ENCODE measurements around the gene NKD2.
"Not testable (repeated sequence)": the region's sequence is repeated elsewhere in the genome, so short reads cannot be mapped to it uniquely, and the experiment has no call there.

Gene NKD2

GRCh38 chr5:966345-966710 is 42.3 kb upstream of the NKD2 start:
- Mint-ChIP-seq H3K27me3 (peaks cover 68 to 97% of the 10 kb centered on the region in 2 donors), H3K4me3 (no peak overlapping the region), H3K36me3 (ENCODE audit: insufficient read depth) (peaks cover 2% of the 10 kb centered on the region), H3K27ac (no peak overlapping the region), H3K4me1 (ENCODE audit: low read depth in 2 of 2) (peaks cover 7 to 11% of the 10 kb centered on the region in 2 donors), H3K9me3 (no peaks in the 10 kb centered on the region)
- DNase-seq = no peak
- ATAC-seq (replicated peaks) = no peak

GRCh38 chr5:966941-967340 is 41.7 kb upstream of the NKD2 start:
- Mint-ChIP-seq H3K9me3 (no peaks in the 10 kb centered on the region), H3K36me3 (ENCODE audit: insufficient read depth) (peaks cover 2% of the 10 kb centered on the region), H3K4me1 (ENCODE audit: low read depth in 2 of 2) (peaks cover 7 to 11% of the 10 kb centered on the region in 2 donors), H3K4me3 (no peak overlapping the region), H3K27ac (no peak overlapping the region), H3K27me3 (peaks cover 74 to 97% of the 10 kb centered on the region in 2 donors)
- DNase-seq (no peak), ATAC-seq (replicated peaks) (no peak)

- Mint-ChIP-seq H3K9me3 (no peaks in the 10 kb centered on the region), H3K4me1 (ENCODE audit: low read depth in 2 of 2) (peaks cover 4 to 7% of the 10 kb centered on the region in 2 donors), H3K27ac (no peak overlapping the region), H3K27me3 (peaks cover 75 to 91% of the 10 kb centered on the region in 2 donors), H3K4me3 (no peak overlapping the region), H3K36me3 (ENCODE audit: insufficient read depth) (peaks cover 2% of the 10 kb centered on the region)
- no peak for DNase-seq
- no peak for ATAC-seq (replicated peaks)
These were observed 39.7 kb upstream of the NKD2 start for GRCh38 chr5:968881-969280.

- no peaks in the 10 kb centered on the region for H3K9me3 Mint-ChIP-seq
- DNase-seq (no peak), ATAC-seq (replicated peaks) (no peak)
- H3K36me3 Mint-ChIP-seq (ENCODE audit: insufficient read depth) = peaks cover 2% of the 10 kb centered on the region
- H3K4me3 Mint-ChIP-seq = no peak overlapping the region
- H3K27me3 Mint-ChIP-seq = peaks cover 70 to 86% of the 10 kb centered on the region in 2 donors
- H3K27ac Mint-ChIP-seq = no peak overlapping the region
- H3K4me1 Mint-ChIP-seq (ENCODE audit: low read depth in 2 of 2) = peaks cover 0 to 7% of the 10 kb centered on the region in 2 donors
These were observed 39.2 kb upstream of the NKD2 start for GRCh38 chr5:969408-969839.

GRCh38 chr5:972575-972974 is 36.0 kb upstream of the NKD2 start:
- not testable (repeated sequence) for DNase-seq; H3K9me3 Mint-ChIP-seq; H3K27ac Mint-ChIP-seq; H3K4me3 Mint-ChIP-seq; H3K4me1 Mint-ChIP-seq (ENCODE audit: low read depth in 2 of 2); H3K36me3 Mint-ChIP-seq (ENCODE audit: insufficient read depth); ATAC-seq (replicated peaks)
- H3K27me3 Mint-ChIP-seq = peaks cover 40 to 54% of the 10 kb centered on the region in 2 donors

GRCh38 chr5:976849-977751 is 31.5 kb upstream of the NKD2 start:
- H3K4me1 Mint-ChIP-seq (ENCODE audit: low read depth in 2 of 2) = no peaks in the 10 kb centered on the region
- H3K27me3 Mint-ChIP-seq = peaks cover 17 to 41% of the 10 kb centered on the region in 2 donors
- H3K4me3 Mint-ChIP-seq = no peak overlapping the region

GRCh38 chr5:978054-978453 is 30.5 kb upstream of the NKD2 start:
- ATAC-seq (replicated peaks) (no peak), DNase-seq (no peak)
- peaks cover 13 to 38% of the 10 kb centered on the region in 2 donors for H3K27me3 Mint-ChIP-seq
- no peaks in the 10 kb centered on the region for H3K4me1 Mint-ChIP-seq (ENCODE audit: low read depth in 2 of 2)
- H3K4me3 Mint-ChIP-seq = no peak overlapping the region
- H3K27ac Mint-ChIP-seq = no peak overlapping the region
- H3K36me3 Mint-ChIP-seq (ENCODE audit: insufficient read depth) = no peaks in the 10 kb centered on the region
- H3K9me3 Mint-ChIP-seq = no peaks in the 10 kb centered on the region

More at GRCh38 chr5:976849-977751, 31.5 kb upstream of the NKD2 start:
- no peak for ATAC-seq (replicated peaks)
- H3K9me3 Mint-ChIP-seq = no peaks in the 10 kb centered on the region
- no peak for DNase-seq
- H3K27ac Mint-ChIP-seq = no peak overlapping the region
- H3K36me3 Mint-ChIP-seq (ENCODE audit: insufficient read depth) = no peaks in the 10 kb centered on the region

GRCh38 chr5:978693-979092 is 29.9 kb upstream of the NKD2 start:
- Mint-ChIP-seq H3K27me3 (peaks cover 18 to 43% of the 10 kb centered on the region in 2 donors), H3K4me3 (no peak overlapping the region), H3K27ac (no peak overlapping the region), H3K9me3 (no peaks in the 10 kb centered on the region), H3K4me1 (ENCODE audit: low read depth in 2 of 2) (peaks cover 0 to 3% of the 10 kb centered on the region in 2 donors), H3K36me3 (ENCODE audit: insufficient read depth) (no peaks in the 10 kb centered on the region)
- no peak for ATAC-seq (replicated peaks)
- no peak for DNase-seq

GRCh38 chr5:979100-979817 is 29.3 kb upstream of the NKD2 start:
- Mint-ChIP-seq H3K9me3 (peaks cover 0 to under 1% of the 10 kb centered on the region in 2 donors), H3K27me3 (peaks cover 24 to 48% of the 10 kb centered on the region in 2 donors), H3K27ac (no peak overlapping the region), H3K4me1 (ENCODE audit: low read depth in 2 of 2) (peaks cover 0 to 7% of the 10 kb centered on the region in 2 donors), H3K4me3 (no peak overlapping the region), H3K36me3 (ENCODE audit: insufficient read depth) (no peaks in the 10 kb centered on the region)
- ATAC-seq (replicated peaks) (no peak), DNase-seq (no peak)

GRCh38 chr5:980001-980588 is 28.5 kb upstream of the NKD2 start:
- Mint-ChIP-seq H3K4me3 (no peak overlapping the region), H3K9me3 (peaks cover 0 to 7% of the 10 kb centered on the region in 2 donors), H3K36me3 (ENCODE audit: insufficient read depth) (no peaks in the 10 kb centered on the region), H3K27ac (no peak overlapping the region), H3K4me1 (ENCODE audit: low read depth in 2 of 2) (peaks cover 0 to 7% of the 10 kb centered on the region in 2 donors), H3K27me3 (peaks cover 32 to 56% of the 10 kb centered on the region in 2 donors)
- ATAC-seq (replicated peaks) = no peak
- no peak for DNase-seq

- Mint-ChIP-seq H3K27me3 (peaks cover 32 to 65% of the 10 kb centered on the region in 2 donors), H3K36me3 (ENCODE audit: insufficient read depth) (no peaks in the 10 kb centered on the region), H3K9me3 (peaks cover 0 to 7% of the 10 kb centered on the region in 2 donors), H3K4me1 (ENCODE audit: low read depth in 2 of 2) (peaks cover 0 to 7% of the 10 kb centered on the region in 2 donors), H3K27ac (no peak overlapping the region), H3K4me3 (no peak overlapping the region)
- DNase-seq (no peak), ATAC-seq (replicated peaks) (no peak)
These were observed 27.6 kb upstream of the NKD2 start for GRCh38 chr5:980966-981365.

- ATAC-seq (replicated peaks) (no peak), DNase-seq (no peak)
- no peak overlapping the region for H3K27ac Mint-ChIP-seq
- H3K27me3 Mint-ChIP-seq = peaks cover 32 to 68% of the 10 kb centered on the region in 2 donors
- peaks cover 0 to 7% of the 10 kb centered on the region in 2 donors for H3K4me1 Mint-ChIP-seq (ENCODE audit: low read depth in 2 of 2)
- peaks cover 0 to 7% of the 10 kb centered on the region in 2 donors for H3K9me3 Mint-ChIP-seq
- no peak overlapping the region for H3K4me3 Mint-ChIP-seq
- no peaks in the 10 kb centered on the region for H3K36me3 Mint-ChIP-seq (ENCODE audit: insufficient read depth)
These were observed 27.1 kb upstream of the NKD2 start for GRCh38 chr5:981456-981855.

Measured in effector memory CD8-positive, alpha-beta T cell (primary cell).